Neural cell (in vitro differentiated cells): ENCODE data around the gene SEMA7A. TPM values are rescaled to one million over a fixed set of nuclear protein-coding genes. Genes with fewer than 3 reads are reported as not detected.

ENCODE experiments used
- H2AFZ ChIP-seq: fragments of 200-600, 300-800 bp; sonication (generic), shearing (Covaris generic); 2 replicates; pipeline ENCODE4 v1.6.0; 2014; ENCODE audit warnings: low read depth, mild to moderate bottlenecking, antibody characterized with exemption, low read length, moderate library complexity
- H3F3A ChIP-seq: fragments of 200-600 bp; shearing (Covaris generic); 2 replicates; pipeline ENCODE4 v1.6.1; 2016; ENCODE audit warnings: mild to moderate bottlenecking, moderate library complexity, mixed read lengths, antibody characterized with exemption, low read length; ENCODE audit not compliant: insufficient read depth, poor library complexity, severe bottlenecking
- H3K27ac ChIP-seq: fragments of 200-600, 300-800 bp; sonication (generic), shearing (Covaris generic); 2 replicates; pipeline ENCODE4 v1.5.1; 2014; ENCODE audit warnings: mild to moderate bottlenecking, low read length, moderate library complexity
- H3K27me3 ChIP-seq: fragments of 300-800, 200-600 bp; sonication (generic), shearing (Covaris generic); 2 replicates; pipeline ENCODE4 v1.6.0; 2014; ENCODE audit warnings: mild to moderate bottlenecking, low read depth, low read length, moderate library complexity; ENCODE audit not compliant: insufficient read depth
- H3K36me3 ChIP-seq: fragments of 300-800, 200-600 bp; sonication (generic), shearing (Covaris generic); 2 replicates; pipeline ENCODE4 v1.5.1; 2014; ENCODE audit warnings: mild to moderate bottlenecking, antibody characterized with exemption, low read length, moderate library complexity; ENCODE audit not compliant: insufficient read depth
- H3K4me2 ChIP-seq: fragments of 300-800, 200-600 bp; sonication (generic), shearing (Covaris generic); 2 replicates; pipeline ENCODE4 v1.6.0; 2014; ENCODE audit warnings: mild to moderate bottlenecking, low read length
- H3K4me3 ChIP-seq: fragments of 300-800, 200-600 bp; sonication (generic), shearing (Covaris generic); 2 replicates; pipeline ENCODE4 v1.5.1; 2014; ENCODE audit warnings: mild to moderate bottlenecking, low read length, moderate library complexity
- H3K79me2 ChIP-seq: fragments of 200-600 bp; shearing (Covaris generic); replicated peaks from 2 replicates; pipeline ENCODE4 v1.6.0; 2014; ENCODE audit warnings: mild to moderate bottlenecking, low read length, moderate library complexity; ENCODE audit not compliant: insufficient read depth
- H3K9ac ChIP-seq: fragments of 300-800, 200-600 bp; sonication (generic), shearing (Covaris generic); 2 replicates; pipeline ENCODE4 v1.6.1; 2016; ENCODE audit warnings: mild to moderate bottlenecking, low read length, mixed read lengths
- H3K9me2 ChIP-seq: fragments of 200-600 bp; shearing (Covaris generic); 2 replicates; pipeline ENCODE4 v1.6.1; 2016; ENCODE audit warnings: mild to moderate bottlenecking, low read length, mixed read lengths; ENCODE audit not compliant: insufficient read depth
- H3K9me3 ChIP-seq: fragments of 200-600, 300-800 bp; sonication (generic), shearing (Covaris generic); 2 replicates; pipeline ENCODE4 v1.6.1; 2016; ENCODE audit warnings: mild to moderate bottlenecking, mixed run types, low read length, moderate library complexity, mixed read lengths
- H4K20me1 ChIP-seq: fragments of 200-600 bp; shearing (Covaris generic); 2 replicates; pipeline ENCODE4 v1.6.1; 2016; ENCODE audit warnings: mild to moderate bottlenecking, mixed run types; ENCODE audit not compliant: insufficient read depth
- EP300 ChIP-seq: fragments of 450-650 bp; conservative IDR thresholded peaks from 2 replicates; pipeline ENCODE4 v1.6.1; 2014; ENCODE audit warnings: antibody characterized with exemption, mild to moderate bottlenecking, moderate library complexity; ENCODE audit not compliant: poor library complexity, severe bottlenecking
- EZH2 ChIP-seq: fragments of 200-600, 300-800 bp; shearing (Covaris generic), sonication (generic); IDR thresholded peaks from 2 replicates; pipeline ENCODE4 v1.6.1; 2014; ENCODE audit warnings: antibody characterized with exemption, low read length, borderline replicate concordance, mild to moderate bottlenecking; ENCODE audit not compliant: insufficient read depth, poor library complexity, severe bottlenecking
- MXI1 ChIP-seq: fragments of 450-650 bp; conservative IDR thresholded peaks from 2 replicates; pipeline ENCODE4 v1.6.1; 2014; ENCODE audit warnings: antibody characterized with exemption, mild to moderate bottlenecking; ENCODE audit not compliant: poor library complexity, severe bottlenecking
- POLR2AphosphoS5 ChIP-seq: IDR thresholded peaks from 2 replicates; pipeline ENCODE4 v1.6.1; 2012
- RAD21 ChIP-seq: fragments of 450-650 bp; conservative IDR thresholded peaks from 2 replicates; pipeline ENCODE4 v1.6.1; 2014; ENCODE audit warnings: antibody characterized with exemption, mild to moderate bottlenecking, moderate library complexity
- REST ChIP-seq: IDR thresholded peaks from 2 replicates; pipeline ENCODE4 v1.6.1; 2012; ENCODE audit warnings: borderline replicate concordance
- SMC3 ChIP-seq: fragments of 450-650 bp; conservative IDR thresholded peaks from 2 replicates; pipeline ENCODE4 v1.6.1; 2014; ENCODE audit warnings: antibody characterized with exemption, mild to moderate bottlenecking, moderate library complexity; ENCODE audit not compliant: poor library complexity
- TAF1 ChIP-seq: IDR thresholded peaks from 2 replicates; pipeline ENCODE4 v1.6.1; 2012; ENCODE audit warnings: low read depth
- polyA plus RNA-seq: library from polyadenylated mRNA; depleted of rRNA; stranded (reverse); fragments of >200 nt; gene quantifications from 2 replicates; pipeline ENCODE4 v1.2.3, GENCODE V29; 2014
- TF ChIP-seq, protein P1 (sequence below): fragments of 450-650 bp; IDR thresholded peaks from 2 replicates; pipeline ENCODE4 v1.5.1; 2014; ENCODE audit warnings: antibody characterized with exemption, mild to moderate bottlenecking, moderate library complexity; ENCODE audit not compliant: poor library complexity, severe bottlenecking

SEMA7A gene
- polyA plus RNA-seq, 1 donor from 2014 or later, result 28.8 TPM

DNA sequence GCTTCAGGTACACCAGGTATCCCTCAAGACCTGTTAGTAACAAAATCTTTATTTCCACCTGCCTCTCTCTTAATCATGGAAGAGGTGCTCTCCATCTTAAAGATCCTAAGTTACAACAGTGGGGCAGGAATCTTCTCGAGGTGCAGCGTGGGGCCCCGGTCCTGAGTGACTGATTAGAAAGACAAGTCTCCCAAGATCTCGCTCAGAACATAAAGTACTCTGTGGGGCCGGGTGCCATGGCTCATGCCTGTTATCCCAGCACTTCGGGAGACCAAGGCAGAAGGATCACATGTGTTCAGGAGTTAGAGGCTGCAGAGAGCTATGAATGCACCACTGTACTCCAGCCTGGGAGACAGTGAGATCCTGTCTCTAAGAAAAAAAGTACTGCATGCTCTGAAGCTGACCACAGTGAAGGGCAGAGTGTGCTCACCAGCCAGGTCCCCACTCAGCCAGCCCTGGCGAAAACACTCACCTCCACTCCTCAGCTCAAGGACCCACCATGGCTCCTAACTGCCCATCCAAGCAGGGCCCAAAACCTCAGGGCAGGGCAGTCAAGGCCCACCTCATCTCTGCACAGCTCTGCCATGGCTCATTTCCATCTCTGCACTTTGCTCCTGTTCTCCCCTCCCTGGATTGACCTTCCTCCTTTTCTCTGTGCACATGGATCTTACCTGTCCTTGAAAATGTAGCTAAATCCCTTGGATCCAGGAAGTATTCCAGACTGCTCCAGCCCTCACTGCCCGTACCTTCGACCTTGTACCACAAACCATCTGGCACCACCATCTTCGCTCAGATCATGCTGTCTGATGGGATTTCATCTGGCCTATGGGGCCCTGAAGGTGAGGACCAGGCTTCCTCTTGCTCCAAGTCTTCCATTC is 7.1 kb downstream of the SEMA7A start:
- Histone ChIP-seq H3K9me2 (no peaks in the 10 kb centered on the region), H4K20me1 (no peaks in the 10 kb centered on the region), H3F3A (no peaks in the 10 kb centered on the region), H2AFZ (no peak overlapping the region), H3K27me3 (no peaks in the 10 kb centered on the region), H3K79me2 (peaks cover 10% of the 10 kb centered on the region), H3K9ac (no peak overlapping the region), H3K4me2 (no peak overlapping the region), H3K27ac (no peak overlapping the region), H3K4me3 (no peak overlapping the region), H3K9me3 (no peaks in the 10 kb centered on the region), H3K36me3 (no peaks in the 10 kb centered on the region)
- no peak for TF ChIP-seq MXI1
- no peak for TF ChIP-seq EP300
- no peak for TF ChIP-seq SMC3
- TF ChIP-seq, protein P1, sequence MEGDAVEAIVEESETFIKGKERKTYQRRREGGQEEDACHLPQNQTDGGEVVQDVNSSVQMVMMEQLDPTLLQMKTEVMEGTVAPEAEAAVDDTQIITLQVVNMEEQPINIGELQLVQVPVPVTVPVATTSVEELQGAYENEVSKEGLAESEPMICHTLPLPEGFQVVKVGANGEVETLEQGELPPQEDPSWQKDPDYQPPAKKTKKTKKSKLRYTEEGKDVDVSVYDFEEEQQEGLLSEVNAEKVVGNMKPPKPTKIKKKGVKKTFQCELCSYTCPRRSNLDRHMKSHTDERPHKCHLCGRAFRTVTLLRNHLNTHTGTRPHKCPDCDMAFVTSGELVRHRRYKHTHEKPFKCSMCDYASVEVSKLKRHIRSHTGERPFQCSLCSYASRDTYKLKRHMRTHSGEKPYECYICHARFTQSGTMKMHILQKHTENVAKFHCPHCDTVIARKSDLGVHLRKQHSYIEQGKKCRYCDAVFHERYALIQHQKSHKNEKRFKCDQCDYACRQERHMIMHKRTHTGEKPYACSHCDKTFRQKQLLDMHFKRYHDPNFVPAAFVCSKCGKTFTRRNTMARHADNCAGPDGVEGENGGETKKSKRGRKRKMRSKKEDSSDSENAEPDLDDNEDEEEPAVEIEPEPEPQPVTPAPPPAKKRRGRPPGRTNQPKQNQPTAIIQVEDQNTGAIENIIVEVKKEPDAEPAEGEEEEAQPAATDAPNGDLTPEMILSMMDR, result no peak
- no peak for TF ChIP-seq EZH2
- no peak for TF ChIP-seq REST
- no peak for TF ChIP-seq RAD21
- TF ChIP-seq POLR2AphosphoS5, result no peak
- no peak for TF ChIP-seq TAF1

- Histone ChIP-seq H4K20me1 (no peaks in the 10 kb centered on the region), H3K4me3 (no peak overlapping the region), H3K4me2 (no peak overlapping the region), H3F3A (no peaks in the 10 kb centered on the region), H3K9me3 (no peaks in the 10 kb centered on the region), H2AFZ (no peak overlapping the region), H3K27ac (no peak overlapping the region), H3K27me3 (no peaks in the 10 kb centered on the region), H3K79me2 (peaks cover 1% of the 10 kb centered on the region), H3K36me3 (no peaks in the 10 kb centered on the region), H3K9ac (no peak overlapping the region), H3K9me2 (no peaks in the 10 kb centered on the region)
- TF ChIP-seq EZH2 (no peak), TAF1 (no peak), RAD21 (no peak), REST (no peak), POLR2AphosphoS5 (no peak), EP300 (no peak), SMC3 (no peak), MXI1 (no peak)
- TF ChIP-seq, protein P1, result no peak
These were observed 8.1 kb downstream of the SEMA7A start for GRCh38 chr15:74425630-74426029.
